HepG2 (cell line): Measurements from ENCODE around the gene MISP3. TPM values are rescaled to one million over a fixed set of nuclear protein-coding genes. Genes with fewer than 3 reads are reported as not detected.

Source experiments
- CREB1 ChIP-seq, 2 experiments: fragments of 450-650 bp in 1 of 2; IDR thresholded peaks; 2 replicates each; pipeline ENCODE4 v1.6.1; 2016 to 2017; ENCODE audit warnings: control low read depth in 1 of 2, mild to moderate bottlenecking in 1 of 2, missing compliant biosample characterization in 1 of 2, missing genetic modification characterization in 1 of 2
- CREB3 ChIP-seq: sonication (generic); formaldehyde crosslinking; IDR thresholded peaks from 2 replicates; pipeline ENCODE4 v1.5.0; 2020; ENCODE audit warnings: missing genetic modification reagents
- DRAP1 ChIP-seq: IDR thresholded peaks from 2 replicates; pipeline ENCODE4 v1.6.1; 2016; ENCODE audit warnings: missing genetic modification reagents, missing compliant biosample characterization
- EEA1 ChIP-seq: sonication (generic); formaldehyde crosslinking; IDR thresholded peaks from 2 replicates; pipeline ENCODE4 v1.5.1; 2020; ENCODE audit warnings: mild to moderate bottlenecking, missing genetic modification reagents, borderline replicate concordance
- ETV5 ChIP-seq: IDR thresholded peaks from 2 replicates; pipeline ENCODE4 v1.6.1; 2018; ENCODE audit warnings: missing biosample characterization, missing genetic modification reagents, inconsistent platforms, borderline replicate concordance
- HNF1B ChIP-seq: sonication (generic); formaldehyde crosslinking; IDR thresholded peaks from 2 replicates; pipeline ENCODE4 v1.5.1; 2020; ENCODE audit warnings: mild to moderate bottlenecking, moderate library complexity, missing genetic modification reagents
- KMT2B ChIP-seq: IDR thresholded peaks from 2 replicates; pipeline ENCODE4 v1.6.1; 2016; ENCODE audit warnings: missing genetic modification reagents, missing compliant biosample characterization
- MAF1 ChIP-seq: sonication (generic); formaldehyde crosslinking; IDR thresholded peaks from 2 replicates; pipeline ENCODE4 v1.5.0; 2020; ENCODE audit warnings: missing genetic modification reagents, borderline replicate concordance
- MEIS2 ChIP-seq: sonication (generic); formaldehyde crosslinking; IDR thresholded peaks from 2 replicates; pipeline ENCODE4 v1.9.0; 2021; ENCODE audit warnings: mild to moderate bottlenecking, missing genetic modification reagents
- PITX1 ChIP-seq: sonication (generic); formaldehyde crosslinking; IDR thresholded peaks from 2 replicates; pipeline ENCODE4 v1.5.1; 2020; ENCODE audit warnings: mild to moderate bottlenecking, missing genetic modification reagents
- SMARCE1 ChIP-seq: fragments of 450-650 bp; IDR thresholded peaks from 2 replicates; pipeline ENCODE4 v1.6.1; 2017; ENCODE audit warnings: borderline replicate concordance
- ZBTB20 ChIP-seq: sonication (generic); formaldehyde crosslinking; IDR thresholded peaks from 2 replicates; pipeline ENCODE4 v1.8.1; 2023; ENCODE audit warnings: missing genetic modification reagents, low read depth, mild to moderate bottlenecking, borderline replicate concordance
- ZNF282 ChIP-seq: fragments of 450-650 bp; IDR thresholded peaks from 2 replicates; pipeline ENCODE4 v1.6.1; 2018; ENCODE audit not compliant: partially characterized antibody
- ZNF33A ChIP-seq: sonication (generic); formaldehyde crosslinking; IDR thresholded peaks from 2 replicates; pipeline ENCODE4 v1.5.1; 2020; ENCODE audit warnings: missing genetic modification reagents, mild to moderate bottlenecking, moderate library complexity, borderline replicate concordance
- ZNF567 ChIP-seq: sonication (generic); formaldehyde crosslinking; IDR thresholded peaks from 2 replicates; pipeline ENCODE4 v1.8.1; 2023; ENCODE audit warnings: mild to moderate bottlenecking, missing genetic modification reagents, borderline replicate concordance
- ZNF572 ChIP-seq: sonication (generic); formaldehyde crosslinking; IDR thresholded peaks from 2 replicates; pipeline ENCODE4 v1.5.1; 2020; ENCODE audit warnings: mild to moderate bottlenecking, missing genetic modification reagents
- ZNF614 ChIP-seq: IDR thresholded peaks from 2 replicates; pipeline ENCODE4 v1.6.1; 2018; ENCODE audit warnings: missing biosample characterization, missing genetic modification reagents, inconsistent platforms, borderline replicate concordance
- ZNF703 ChIP-seq: sonication (generic); formaldehyde crosslinking; IDR thresholded peaks from 2 replicates; pipeline ENCODE4 v1.5.1; 2020; ENCODE audit warnings: missing genetic modification reagents, mild to moderate bottlenecking, moderate library complexity, borderline replicate concordance
- ZNF709 ChIP-seq: sonication (generic); formaldehyde crosslinking; IDR thresholded peaks from 2 replicates; pipeline ENCODE4 v1.5.0; 2020; ENCODE audit warnings: mild to moderate bottlenecking, missing genetic modification reagents
- ZNF746 ChIP-seq: sonication (generic); formaldehyde crosslinking; IDR thresholded peaks from 2 replicates; pipeline ENCODE4 v1.8.0; 2022; ENCODE audit warnings: mild to moderate bottlenecking, missing genetic modification reagents
- ZNF749 ChIP-seq: sonication (generic); formaldehyde crosslinking; IDR thresholded peaks from 2 replicates; pipeline ENCODE4 v1.8.0; 2022; ENCODE audit warnings: mild to moderate bottlenecking, missing genetic modification reagents, moderate library complexity, borderline replicate concordance
- ZNF816 ChIP-seq: sonication (generic); formaldehyde crosslinking; IDR thresholded peaks from 2 replicates; pipeline ENCODE4 v1.8.0; 2022; ENCODE audit warnings: missing genetic modification reagents, mild to moderate bottlenecking, borderline replicate concordance
- polyA plus RNA-seq, 8 experiments: library from polyadenylated mRNA; depleted of rRNA in 3 of 8; stranded (reverse) in 7 of 8; unstranded in 1 of 8; fragments of >200 nt; fragmentation: Illumina TruSeq in 4 of 8; extraction: Trizol in 4 of 8; gene quantifications; 2 replicates each; pipeline versions ENCODE4 v1.2.1 to v1.2.3, GENCODE V29; 2011 to 2016; ENCODE audit warnings: low read depth in 4 of 8, missing spikeins in 1 of 8, mixed read lengths in 1 of 8; ENCODE audit not compliant: insufficient read depth in 1 of 8
- total RNA-seq, 5 experiments: library from RNA; depleted of rRNA; stranded (reverse); fragments of >200 nt; fragmentation: Illumina TruSeq; extraction: Trizol; gene quantifications; 2 replicates each; pipeline ENCODE4 v1.2.3, GENCODE V29; 2016; ENCODE audit warnings: low read depth in 1 of 5
- TF ChIP-seq, protein P1 (sequence below): sonication (generic); formaldehyde crosslinking; IDR thresholded peaks from 2 replicates; pipeline ENCODE4 v1.5.0; 2020; ENCODE audit warnings: missing genetic modification reagents, mild to moderate bottlenecking, borderline replicate concordance
- TF ChIP-seq, protein P2 (sequence below): sonication (generic); formaldehyde crosslinking; IDR thresholded peaks from 2 replicates; pipeline ENCODE4 v1.4.0; 2020; ENCODE audit warnings: missing genetic modification reagents

MISP3 gene
- total and polyA plus RNA-seq, 2 of the 13 experiments (the other 11 are each of a cell fraction or from before 2014, with no cell fraction given), result 2.5 to 5.4 TPM

- no peak for TF ChIP-seq ZNF749 (CRISPR knock-in tag)
- TF ChIP-seq ZNF282, result no peak
- TF ChIP-seq ZNF816 (CRISPR knock-in tag), result no peak
- TF ChIP-seq ZNF572 (CRISPR knock-in tag), result 0 out of 2 replicates have a peak, but pooled peaks have one; percentile 77
- no peak for TF ChIP-seq ZNF703 (CRISPR knock-in tag)
- no peak for TF ChIP-seq ZNF709
- 0 out of 2 replicates have a peak, but pooled peaks have one; percentile 24 for TF ChIP-seq CREB3 (CRISPR knock-in tag)
- TF ChIP-seq ZNF614 (CRISPR knock-in tag), result 0 out of 2 replicates have a peak, but pooled peaks have one; percentile 23
- no peak for TF ChIP-seq ZNF567 (CRISPR knock-in tag)
- no peak for TF ChIP-seq MAF1 (CRISPR knock-in tag)
- TF ChIP-seq, protein P1, sequence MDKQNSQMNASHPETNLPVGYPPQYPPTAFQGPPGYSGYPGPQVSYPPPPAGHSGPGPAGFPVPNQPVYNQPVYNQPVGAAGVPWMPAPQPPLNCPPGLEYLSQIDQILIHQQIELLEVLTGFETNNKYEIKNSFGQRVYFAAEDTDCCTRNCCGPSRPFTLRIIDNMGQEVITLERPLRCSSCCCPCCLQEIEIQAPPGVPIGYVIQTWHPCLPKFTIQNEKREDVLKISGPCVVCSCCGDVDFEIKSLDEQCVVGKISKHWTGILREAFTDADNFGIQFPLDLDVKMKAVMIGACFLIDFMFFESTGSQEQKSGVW (CRISPR knock-in tag), result no peak
- no peak; the same call in 1 of the 2 replicates for TF ChIP-seq ETV5 (CRISPR knock-in tag)
- TF ChIP-seq, protein P2, sequence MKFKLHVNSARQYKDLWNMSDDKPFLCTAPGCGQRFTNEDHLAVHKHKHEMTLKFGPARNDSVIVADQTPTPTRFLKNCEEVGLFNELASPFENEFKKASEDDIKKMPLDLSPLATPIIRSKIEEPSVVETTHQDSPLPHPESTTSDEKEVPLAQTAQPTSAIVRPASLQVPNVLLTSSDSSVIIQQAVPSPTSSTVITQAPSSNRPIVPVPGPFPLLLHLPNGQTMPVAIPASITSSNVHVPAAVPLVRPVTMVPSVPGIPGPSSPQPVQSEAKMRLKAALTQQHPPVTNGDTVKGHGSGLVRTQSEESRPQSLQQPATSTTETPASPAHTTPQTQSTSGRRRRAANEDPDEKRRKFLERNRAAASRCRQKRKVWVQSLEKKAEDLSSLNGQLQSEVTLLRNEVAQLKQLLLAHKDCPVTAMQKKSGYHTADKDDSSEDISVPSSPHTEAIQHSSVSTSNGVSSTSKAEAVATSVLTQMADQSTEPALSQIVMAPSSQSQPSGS (CRISPR knock-in tag), result 0 out of 2 replicates have a peak, but pooled peaks have one; percentile 48
- TF ChIP-seq ZNF33A, result no peak
- peak; percentile 75 for TF ChIP-seq HNF1B (CRISPR knock-in tag)
- TF ChIP-seq ZBTB20 (CRISPR knock-in tag), result no peak
- TF ChIP-seq MEIS2 (CRISPR knock-in tag), result peak; percentile 15; the same call in 1 of the 2 replicates
- no peak for TF ChIP-seq SMARCE1
- no peak for TF ChIP-seq CREB1 (IDR thresholded peaks at IDR 0.05)
- TF ChIP-seq CREB1 (CRISPR knock-in tag; IDR thresholded peaks at IDR 0.05), result no peak
- no peak for TF ChIP-seq EEA1
- no peak for TF ChIP-seq ZNF746 (CRISPR knock-in tag)
- TF ChIP-seq DRAP1 (CRISPR knock-in tag), result no peak
- TF ChIP-seq PITX1, result peak; percentile 45; the same call in 1 of the 2 replicates
- TF ChIP-seq KMT2B (CRISPR knock-in tag), result no peak
Measured at GRCh38 chr19:14118165-14119051, 45.8 kb downstream of the MISP3 start (continued).
